ENCODE measurements around the gene ACOX3. TPM values are rescaled to one million over a fixed set of nuclear protein-coding genes. Genes with fewer than 3 reads are reported as not detected.

ACOX3 gene
- total RNA-seq, 1 donor from 2014 or later: 34.0 TPM

GRCh38 chr4:8437281-8437680 lies 3.2 kb downstream of the ACOX3 start:
- peaks cover 46% of the 10 kb centered on the region for H3K4me1 Mint-ChIP-seq (ENCODE audit: unreplicated experiment)
- peaks cover 5% of the 10 kb centered on the region for H3K36me3 Mint-ChIP-seq
- H3K27ac Mint-ChIP-seq: peak overlapping the region; percentile 76
- peaks cover 6% of the 10 kb centered on the region for H3K9me3 Mint-ChIP-seq
- H3K4me3 Mint-ChIP-seq: peak overlapping the region; percentile 77
- DNase-seq (ENCODE audit: extremely low spot score, unreplicated experiment): no peak
- no peak for TF ChIP-seq CTCF (conservative IDR thresholded peaks at IDR 0.05)
- no peaks in the 10 kb centered on the region for H3K27me3 Mint-ChIP-seq

GRCh38 chr4:8435656-8436121 lies 4.8 kb downstream of the ACOX3 start:
- peaks cover 5% of the 10 kb centered on the region for H3K36me3 Mint-ChIP-seq
- no peaks in the 10 kb centered on the region for H3K27me3 Mint-ChIP-seq
- peak overlapping the region; percentile 68 for H3K27ac Mint-ChIP-seq
- no peak for TF ChIP-seq CTCF (conservative IDR thresholded peaks at IDR 0.05)
- H3K4me1 Mint-ChIP-seq (ENCODE audit: unreplicated experiment): peaks cover 35% of the 10 kb centered on the region
- no peak for DNase-seq (ENCODE audit: extremely low spot score, unreplicated experiment)
- H3K9me3 Mint-ChIP-seq: peaks cover 6% of the 10 kb centered on the region
- H3K4me3 Mint-ChIP-seq: peak overlapping the region; percentile 62

- Mint-ChIP-seq H3K9me3 (no peaks in the 10 kb centered on the region), H3K36me3 (no peaks in the 10 kb centered on the region), H3K4me3 (peak overlapping the region; percentile 66), H3K27me3 (no peaks in the 10 kb centered on the region), H3K4me1 (ENCODE audit: unreplicated experiment) (peaks cover 25% of the 10 kb centered on the region), H3K27ac (peak overlapping the region; percentile 77)
- no peak for DNase-seq (ENCODE audit: extremely low spot score, unreplicated experiment)
- TF ChIP-seq CTCF (conservative IDR thresholded peaks at IDR 0.05): no peak
Measured at GRCh38 chr4:8434251-8435073, 6.1 kb downstream of the ACOX3 start.

- peak overlapping the region; percentile 13 for H3K4me3 Mint-ChIP-seq
- H3K4me1 Mint-ChIP-seq (ENCODE audit: unreplicated experiment): peaks cover 24% of the 10 kb centered on the region
- TF ChIP-seq CTCF (conservative IDR thresholded peaks at IDR 0.05): no peak
- peak overlapping the region; percentile 2 for H3K27ac Mint-ChIP-seq
- no peak for DNase-seq (ENCODE audit: extremely low spot score, unreplicated experiment)
- no peaks in the 10 kb centered on the region for H3K36me3 Mint-ChIP-seq
- no peaks in the 10 kb centered on the region for H3K9me3 Mint-ChIP-seq
- no peaks in the 10 kb centered on the region for H3K27me3 Mint-ChIP-seq
Measured at GRCh38 chr4:8433136-8433535, 7.4 kb downstream of the ACOX3 start.

- Mint-ChIP-seq H3K27me3 (no peaks in the 10 kb centered on the region), H3K4me1 (ENCODE audit: unreplicated experiment) (peaks cover 22% of the 10 kb centered on the region), H3K36me3 (no peaks in the 10 kb centered on the region), H3K4me3 (no peak overlapping the region), H3K9me3 (no peaks in the 10 kb centered on the region), H3K27ac (no peak overlapping the region)
- no peak for DNase-seq (ENCODE audit: extremely low spot score, unreplicated experiment)
- no peak for TF ChIP-seq CTCF (conservative IDR thresholded peaks at IDR 0.05)
Measured at GRCh38 chr4:8431553-8431952, 9.0 kb downstream of the ACOX3 start.
